ENCODE results near the gene RSPH9. TPM values are rescaled to one million over a fixed set of nuclear protein-coding genes. Genes with fewer than 3 reads are reported as not detected.

Gene RSPH9
- total and polyA plus RNA-seq, 7 donors: 0.11 to 0.59 (median 0.44) TPM; not detected in 3

- Histone ChIP-seq H3K27ac (no peak overlapping the region), H3K36me3 (ENCODE audit: insufficient read depth in 1 of 2, low read depth in 1 of 2) (peaks cover 0 to 2% of the 10 kb centered on the region in 2 donors), H3K4me3 (no peak overlapping the region), H3K4me1 (peaks cover 34% of the 10 kb centered on the region), H3K27me3 (ENCODE audit: insufficient read depth in 3 of 3, low read length in 2 of 3) (no peaks in the 10 kb centered on the region), H3K9me3 (no peaks in the 10 kb centered on the region)
- ATAC-seq (no peak), DNase-seq (no peak)
- no peak for TF ChIP-seq CTCF (IDR thresholded peaks at IDR 0.05)
- 79 to 85% (median 84%) methylated on average over 1 of the region's 1 CpG for WGBS, 3 donors
- intact Hi-C loops (cut with DNase I): loop anchor here in 1 of 2 donors (5.0 to 10.0 kb wide), 3 partner anchors 42 to 289 kb away; no protein-coding TSS in a partner anchor
These were observed 20.5 kb downstream of the RSPH9 start for GRCh38 chr6:43665376-43665775.

- intact Hi-C loops (cut with DNase I): loop anchor here (1.0 to 10.0 kb wide), 5 partner anchors 41 to 288 kb away; no protein-coding TSS in a partner anchor
- 35 to 47% (median 37%) methylated on average over 13 of the region's 13 CpGs for WGBS, 3 donors
- Histone ChIP-seq H3K4me1 (peaks cover 42% of the 10 kb centered on the region), H3K36me3 (ENCODE audit: insufficient read depth in 1 of 2, low read depth in 1 of 2) (peaks cover 0 to 12% of the 10 kb centered on the region in 2 donors), H3K27me3 (ENCODE audit: insufficient read depth in 3 of 3, low read length in 2 of 3) (no peaks in the 10 kb centered on the region), H3K9me3 (no peaks in the 10 kb centered on the region), H3K27ac (no peak overlapping the region), H3K4me3 (no peak overlapping the region)
- ATAC-seq (no peak), DNase-seq (no peak)
- no peak for TF ChIP-seq CTCF (IDR thresholded peaks at IDR 0.05)
These were observed 21.5 kb downstream of the RSPH9 start for GRCh38 chr6:43666196-43666920.

- WGBS, 3 donors: 7 to 12% (median 9%) methylated on average over 13 to 16 of the region's 16 CpGs
- DNase-seq: peak; percentile 84 to 91
- peak overlapping the region; percentile 38 for H3K4me3 ChIP-seq
- intact Hi-C loops (cut with DNase I): loop anchor here (1.0 to 10.0 kb wide), 6 partner anchors 40 to 413 kb away; no protein-coding TSS in a partner anchor
- H3K4me1 ChIP-seq: peaks cover 54% of the 10 kb centered on the region
- H3K27ac ChIP-seq: peak overlapping the region; percentile 83
- H3K9me3 ChIP-seq: no peaks in the 10 kb centered on the region
- H3K36me3 ChIP-seq (ENCODE audit: insufficient read depth in 1 of 2, low read depth in 1 of 2): peaks cover 0 to 20% of the 10 kb centered on the region in 2 donors
- ATAC-seq: peak; percentile 61 to 77 (median 72)
- no peaks in the 10 kb centered on the region for H3K27me3 ChIP-seq (ENCODE audit: insufficient read depth in 3 of 3, low read length in 2 of 3)
- peak; percentile 96 for TF ChIP-seq CTCF (IDR thresholded peaks at IDR 0.05)
These were observed 22.7 kb downstream of the RSPH9 start for GRCh38 chr6:43667245-43668150.

- peak; percentile 74 to 86 for DNase-seq
These were observed 23.6 kb downstream of the RSPH9 start for GRCh38 chr6:43668151-43669028.

More at GRCh38 chr6:43668151-43669028, 23.6 kb downstream of the RSPH9 start:
- Histone ChIP-seq H3K4me3 (peak overlapping the region; percentile 22), H3K9me3 (no peaks in the 10 kb centered on the region), H3K27ac (peak overlapping the region; percentile 83), H3K27me3 (ENCODE audit: insufficient read depth in 3 of 3, low read length in 2 of 3) (no peaks in the 10 kb centered on the region), H3K4me1 (peaks cover 60% of the 10 kb centered on the region), H3K36me3 (ENCODE audit: insufficient read depth in 1 of 2, low read depth in 1 of 2) (peaks cover 0 to 23% of the 10 kb centered on the region in 2 donors)
- 14 to 18% (median 16%) methylated on average over 17 of the region's 17 CpGs for WGBS, 3 donors
- intact Hi-C loops (cut with DNase I): loop anchor here (2.0 to 10.0 kb wide), 4 partner anchors 39 to 412 kb away; no protein-coding TSS in a partner anchor
- peak; percentile 52 for TF ChIP-seq CTCF (IDR thresholded peaks at IDR 0.05)
- ATAC-seq: peak; percentile 75 to 80 (median 76)

All from psoas muscle (tissue), 8 donors.